A549 (cell line): ENCODE data around the gene SLC29A2. TPM values are rescaled to one million over a fixed set of nuclear protein-coding genes. Genes with fewer than 3 reads are reported as not detected.

Source experiments
- ATAC-seq, 2 experiments: fragments of 200-7000 bp in 1 of 2; fragments of >200 bp in 1 of 2; cut with Nextera tagmentation in 1 of 2; cut with Tn5 transposase in 1 of 2; 3 replicates each; pipeline versions ENCODE4 v1.8.0 to v1.9.1; 2018 to 2020; ENCODE audit warnings: mild to moderate bottlenecking in 1 of 2, moderate library complexity in 1 of 2
- CTCF ChIA-PET: fragments of 300-600 bp; sonication (Branson Sonifier 250); formaldehyde crosslinking; extraction: SDS; loops from one replicate; lab custom pipeline; 2021; ENCODE audit warnings: antibody characterized with exemption, inconsistent platforms; lab: Yijun Ruan, JAX
- POLR2A ChIA-PET: fragments of 350-600 bp; formaldehyde crosslinking; extraction: SDS; loops from one replicate; lab custom pipeline; 2021; ENCODE audit warnings: antibody characterized with exemption, inconsistent platforms; lab: Yijun Ruan, JAX
- DNase-seq, 2 experiments: peaks; one replicate each; pipeline versions ENCODE4 v3.0.0 to v3.0.0-alpha.2; 2011 to 2016; ENCODE audit warnings: low read depth in 1 of 2, low spot score in 1 of 2
- FAIRE-seq: peaks from 2 replicates; lab custom pipeline; 2011; peaks lifted over from hg19 to GRCh38; lab: Jason Lieb, UNC
- H3K27ac ChIP-seq, 2 experiments: fragments of >200 bp; sonication (Bioruptor Twin); formaldehyde crosslinking; 3 replicates each; pipeline ENCODE4 v1.5.1; 2016 to 2017
- H3K4me1 ChIP-seq: fragments of >200 bp; sonication (Bioruptor Twin); formaldehyde crosslinking; 3 replicates; pipeline ENCODE4 v1.6.1; 2016
- H3K4me2 ChIP-seq: fragments of >200 bp; sonication (Bioruptor Twin); formaldehyde crosslinking; 3 replicates; pipeline ENCODE4 v1.6.1; 2016
- H3K4me3 ChIP-seq: fragments of >200 bp; sonication (Bioruptor Twin); formaldehyde crosslinking; 3 replicates; pipeline ENCODE4 v1.5.1; 2016
- H3K9me3 ChIP-seq: fragments of >200 bp; sonication (Bioruptor Twin); formaldehyde crosslinking; 3 replicates; pipeline ENCODE4 v1.6.1; 2016
- BCL3 ChIP-seq: fragments of >200 bp; sonication (Bioruptor Twin); formaldehyde crosslinking; IDR thresholded peaks from 3 replicates; pipeline ENCODE4 v1.6.1; 2016
- CBX8 ChIP-seq: fragments of 200-600 bp; sonication (generic); IDR thresholded peaks from 2 replicates; pipeline ENCODE4 v1.6.1; 2016
- CEBPB ChIP-seq, 2 experiments: fragments of >200 bp in 1 of 2; sonication (Bioruptor Twin) in 1 of 2; formaldehyde crosslinking in 1 of 2; IDR thresholded peaks; 2 replicates each; pipeline ENCODE4 v1.6.1; 2012 to 2016
- CTCF ChIP-seq: fragments of >200 bp; sonication (Bioruptor Twin); formaldehyde crosslinking; IDR thresholded peaks from 3 replicates; pipeline ENCODE4 v1.5.1; 2016
- E2F6 ChIP-seq: IDR thresholded peaks from 2 replicates; pipeline ENCODE4 v1.6.1; 2012; ENCODE audit warnings: low read depth, borderline replicate concordance
- ELK1 ChIP-seq: fragments of 150-350 bp; IDR thresholded peaks from 2 replicates; pipeline ENCODE4 v1.6.1; 2014; ENCODE audit warnings: low read depth, mild to moderate bottlenecking, low read length
- ESRRA ChIP-seq: fragments of 150-350 bp; IDR thresholded peaks from 2 replicates; pipeline ENCODE4 v1.6.1; 2014; ENCODE audit warnings: mild to moderate bottlenecking, low read length, borderline replicate concordance
- HES2 ChIP-seq: fragments of >200 bp; sonication (Bioruptor Twin); formaldehyde crosslinking; IDR thresholded peaks from 2 replicates; pipeline ENCODE4 v1.6.1; 2016
- HOXA7 ChIP-seq: fragments of 250-450 bp; sonication (Bioruptor Pico); IDR thresholded peaks from 2 replicates; pipeline ENCODE4 v1.5.0; 2020; ENCODE audit warnings: mild to moderate bottlenecking, moderate library complexity
- HOXB13 ChIP-seq: fragments of 250-450 bp; sonication (Bioruptor Pico); IDR thresholded peaks from 2 replicates; pipeline ENCODE4 v1.5.0; 2020; ENCODE audit warnings: low read depth, mild to moderate bottlenecking, moderate library complexity
- HOXB5 ChIP-seq: fragments of 250-450 bp; sonication (Bioruptor Pico); IDR thresholded peaks from 2 replicates; pipeline ENCODE4 v1.5.0; 2020; ENCODE audit warnings: mild to moderate bottlenecking, moderate library complexity
- MAX ChIP-seq: IDR thresholded peaks from 2 replicates; pipeline ENCODE4 v1.6.1; 2012
- MYC ChIP-seq: IDR thresholded peaks from 2 replicates; pipeline ENCODE4 v1.6.1; 2012; ENCODE audit warnings: mild to moderate bottlenecking, inconsistent platforms, low read length, improper control_type of control experiment, borderline replicate concordance
- NFE2L2 ChIP-seq: fragments of 150-350 bp; conservative IDR thresholded peaks from 2 replicates; pipeline ENCODE4 v1.6.1; 2014; ENCODE audit warnings: low read length
- NR3C1 ChIP-seq: fragments of >200 bp; sonication (Bioruptor Twin); formaldehyde crosslinking; IDR thresholded peaks from 3 replicates; pipeline ENCODE4 v1.6.1; 2017
- PHF8 ChIP-seq: fragments of 200-600 bp; sonication (generic); IDR thresholded peaks from 2 replicates; pipeline ENCODE4 v1.6.1; 2016; ENCODE audit warnings: low read depth, mild to moderate bottlenecking, antibody characterized with exemption, moderate library complexity, borderline replicate concordance
- RAD21 ChIP-seq, 2 experiments: fragments of >200 bp in 1 of 2; sonication (Bioruptor Twin) in 1 of 2; formaldehyde crosslinking in 1 of 2; IDR thresholded peaks in 1 of 2; conservative IDR thresholded peaks in 1 of 2; 2 replicates in 1 of 2; 3 replicates in 1 of 2; pipeline ENCODE4 v1.6.1; 2012 to 2018; ENCODE audit warnings: inconsistent platforms in 1 of 2
- RCOR1 ChIP-seq: fragments of 150-350 bp; IDR thresholded peaks from 2 replicates; pipeline ENCODE4 v1.6.1; 2014; ENCODE audit warnings: antibody characterized with exemption, low read length, low read depth
- RFX5 ChIP-seq: fragments of 450-650 bp; IDR thresholded peaks from 2 replicates; pipeline ENCODE4 v1.7.1; 2014; ENCODE audit warnings: antibody characterized with exemption, mild to moderate bottlenecking, moderate library complexity
- RNF2 ChIP-seq: fragments of 200-600 bp; sonication (generic); IDR thresholded peaks from 2 replicates; pipeline ENCODE4 v1.6.1; 2016; ENCODE audit warnings: low read depth, mild to moderate bottlenecking, antibody characterized with exemption, moderate library complexity, borderline replicate concordance
- TFCP2L1 ChIP-seq: fragments of 250-450 bp; sonication (Bioruptor Pico); IDR thresholded peaks from 2 replicates; pipeline ENCODE4 v1.5.0; 2021; ENCODE audit warnings: mild to moderate bottlenecking
- USF2 ChIP-seq: fragments of 450-650 bp; IDR thresholded peaks from 2 replicates; pipeline ENCODE4 v1.6.1; 2014; ENCODE audit warnings: antibody characterized with exemption
- ZFP36 ChIP-seq: fragments of 450-650 bp; IDR thresholded peaks from 2 replicates; pipeline ENCODE4 v1.6.1; 2014; ENCODE audit warnings: borderline replicate concordance; ENCODE audit not compliant: partially characterized antibody
- ZNF302 ChIP-seq: fragments of 250-450 bp; sonication (Bioruptor Pico); IDR thresholded peaks from 2 replicates; pipeline ENCODE4 v1.9.0; 2021; ENCODE audit warnings: inconsistent platforms, mild to moderate bottlenecking, moderate library complexity
- ZSCAN20 ChIP-seq: fragments of 250-450 bp; sonication (Bioruptor Pico); IDR thresholded peaks from 2 replicates; pipeline ENCODE4 v1.8.0; 2022; ENCODE audit warnings: mild to moderate bottlenecking, moderate library complexity
- WGBS: methylation state at CpG from one replicate; pipeline ENCODE4 v1.1.6; 2017; ENCODE audit errors: missing lambda C conversion rate; 5-methylcytosine and 5-hydroxymethylcytosine counted together
- polyA minus RNA-seq: library from RNA; depleted of rRNA, polyadenylated mRNA; stranded (reverse); fragments of >200 nt; gene quantifications from 2 replicates; pipeline ENCODE4 v1.2.3, GENCODE V29; 2011; rRNA and poly(A)+ RNA removed
- polyA plus RNA-seq, 4 experiments: library from polyadenylated mRNA; depleted of rRNA in 3 of 4; stranded (reverse); fragments of >200 nt; fragmentation: RNase III in 1 of 4; extraction: RNeasy Plus Mini Kit Qiagen cat#74134 plus additional on column Dnase treatment in 1 of 4; gene quantifications; 2 replicates in 3 of 4; 3 replicates in 1 of 4; pipeline ENCODE4 v1.2.3, GENCODE V29; 2011 to 2017

SLC29A2 gene
- 2.6 and 3.9 TPM in 2 replicates for polyA plus RNA-seq (2011; rRNA removed)
- polyA plus RNA-seq (2012; cell fraction: cytosol; rRNA removed): 5.3 and 7.1 TPM in 2 replicates
- 16.3 and 21.2 TPM in 2 replicates for polyA plus RNA-seq (2012; cell fraction: nucleus; rRNA removed)
- polyA plus RNA-seq (2017; fragmentation: RNase III; extraction: RNeasy Plus Mini Kit Qiagen cat#74134 plus additional on column Dnase treatment): 4.3 to 7.6 TPM (median 6.4 TPM) in 3 replicates
- polyA minus RNA-seq: 1.7 and 2.6 TPM in 2 replicates

GRCh38 chr11:66371627-66372415 lies at the start of gene SLC29A2:
Gene SLC29A2 (minus strand): TSS chr11:66371760. CDS start chr11:66371591, 169 bp downstream.
- WGBS: 1% methylated on average over 17 of the region's 72 CpGs
- Histone ChIP-seq H3K4me1 (peaks cover 17% of the 10 kb centered on the region; the same call in 1 of the 3 replicates), H3K4me2 (peak within 1 kb of the TSS; percentile 91), H3K9me3 (no peaks in the 10 kb centered on the region), H3K4me3 (peak within 1 kb of the TSS; percentile 98), H3K27ac (peak within 1 kb of the TSS; percentile 84 to 85)
- peak; percentile 40 to 68 for DNase-seq
- TF ChIP-seq PHF8 (peak; percentile 42; the same call in 1 of the 2 replicates), NFE2L2 (no peak), HOXB13 (CRISPR knock-in tag) (no peak), RFX5 (no peak), ZNF302 (CRISPR knock-in tag) (no peak), RNF2 (0 out of 2 replicates have a peak, but pooled peaks have one; percentile 65), E2F6 (peak; percentile 44; the same call in 1 of the 2 replicates)
- ChIA-PET CTCF (interaction anchor here (1.1 to 5.4 kb wide), 3 partner anchors 9 to 17 kb away, joined by 9 to 31 read pairs (median 17); no protein-coding TSS in a partner anchor), POLR2A (interaction anchor here (0.7 kb wide), 1 partner anchor 27 kb away, joined by 4 read pairs; the partner anchor contains the start of gene BRMS1)
- peak; percentile 74 to 83 for ATAC-seq
- no peak for FAIRE-seq

GRCh38 chr11:66420671-66421476 lies 49.3 kb upstream of the SLC29A2 start, which contains the start of gene NPAS4:
Gene NPAS4 (plus strand): TSS chr11:66421035. CDS start chr11:66421180, 145 bp downstream.
- WGBS: 38% methylated on average over 57 of the region's 71 CpGs
- TF ChIP-seq RAD21 (conservative IDR thresholded peaks at IDR 0.05 in 1 of 2, IDR thresholded peaks at IDR 0.05 in 1 of 2) (no peak), BCL3 (no peak), TFCP2L1 (CRISPR knock-in tag) (no peak), HOXA7 (CRISPR knock-in tag) (no peak), RFX5 (no peak), MYC (no peak), NR3C1 (no peak), CTCF (no peak), HES2 (no peak), ELK1 (no peak), HOXB5 (CRISPR knock-in tag) (no peak), CEBPB (IDR thresholded peaks at IDR 0.05) (no peak), USF2 (no peak), ZSCAN20 (CRISPR knock-in tag) (no peak), RCOR1 (no peak), CBX8 (no peak), ESRRA (no peak), ZFP36 (no peak), MAX (no peak)
- Histone ChIP-seq H3K4me1 (peaks cover 12% of the 10 kb centered on the region), H3K9me3 (peaks cover 4% of the 10 kb centered on the region; the same call in 1 of the 3 replicates), H3K4me3 (no peak within 1 kb of the TSS), H3K27ac (no peak within 1 kb of the TSS), H3K4me2 (no peak within 1 kb of the TSS)
- no peak for FAIRE-seq
- ATAC-seq: peak in 1 of 2 experiments; percentile 16; a peak in 2 of 6 replicates
- ChIA-PET CTCF (interaction anchor here (0.8 to 57.7 kb wide), 9 partner anchors 3 to 413 kb away, joined by 3 to 1614 read pairs (median 4); partner anchors contain the start of genes MRPL11, NPAS4, PELI3 and RBM4B), POLR2A (interaction anchor here (0.5 to 1.6 kb wide), 7 partner anchors 14 to 264 kb away, joined by 3 to 13 read pairs (median 5); partner anchors contain the start of genes DPP3, MRPL11 and RBM4B)
- no peak for DNase-seq
